ENCODE results near the gene KLHL22.
"Not testable (repeated sequence)": the region's sequence is repeated elsewhere in the genome, so short reads cannot be mapped to it uniquely, and the experiment has no call there.

Gene KLHL22

GRCh38 chr22:20494978-20495860 is at the start of gene KLHL22:
Gene KLHL22 (minus strand): TSS chr22:20495795. CDS start chr22:20489211, 6,584 bp downstream.
- DNase-seq = peak; percentile 14

DNA sequence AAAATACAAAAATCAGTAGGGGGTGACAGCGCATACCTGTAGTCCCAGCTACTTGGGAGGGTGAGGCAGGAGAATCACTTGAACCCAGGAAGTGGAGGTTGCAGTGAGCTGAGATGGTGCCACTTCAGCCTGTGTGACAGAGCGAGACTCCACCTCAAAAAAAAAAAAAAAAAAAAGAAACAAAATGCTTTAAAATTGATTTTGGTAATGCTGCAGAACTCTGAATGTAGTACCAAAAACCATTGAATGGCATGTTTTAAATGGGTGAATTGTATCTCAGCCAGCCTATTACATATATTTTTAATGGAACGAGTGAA is 49.7 kb upstream of the KLHL22 start:
- DNase-seq = not testable (repeated sequence)

DNA sequence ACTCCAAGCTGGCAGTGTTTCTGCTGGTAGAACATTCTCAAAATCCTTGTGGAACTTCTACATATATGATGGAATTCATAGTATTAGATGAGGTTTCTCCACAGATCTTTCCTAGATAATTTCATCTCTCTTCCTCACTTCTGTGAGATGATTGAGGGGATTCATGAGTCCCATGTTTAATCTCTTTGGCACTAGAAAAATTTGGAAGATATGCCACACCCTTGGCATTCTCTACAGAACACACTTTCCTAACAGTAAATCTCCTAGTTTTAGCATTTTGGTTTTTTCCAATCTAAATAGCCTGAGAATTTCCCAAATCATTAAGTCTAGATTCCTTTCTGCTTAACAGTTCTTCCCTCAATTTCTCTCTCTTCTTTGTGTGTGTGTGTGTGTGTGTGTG is 47.1 kb upstream of the KLHL22 start:
- no peak for DNase-seq

DNA sequence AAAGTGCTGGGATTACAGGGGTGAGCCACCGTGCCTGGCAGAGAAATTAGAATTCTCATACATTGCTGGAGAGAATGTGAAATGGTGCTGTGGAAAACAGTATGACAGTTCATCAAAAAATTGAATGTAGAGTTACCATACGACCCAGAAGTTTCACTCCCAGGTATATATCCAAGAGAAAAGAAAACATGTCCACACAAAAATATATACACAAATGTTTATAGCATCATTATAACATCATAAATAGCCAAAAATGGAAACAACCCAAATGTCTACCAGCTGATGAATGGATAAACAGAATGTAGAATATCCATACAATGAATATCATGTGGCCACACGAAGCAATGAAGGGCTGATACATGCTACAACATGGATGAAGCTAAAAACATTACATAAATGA is 46.5 kb upstream of the KLHL22 start:
- DNase-seq = no peak

DNA sequence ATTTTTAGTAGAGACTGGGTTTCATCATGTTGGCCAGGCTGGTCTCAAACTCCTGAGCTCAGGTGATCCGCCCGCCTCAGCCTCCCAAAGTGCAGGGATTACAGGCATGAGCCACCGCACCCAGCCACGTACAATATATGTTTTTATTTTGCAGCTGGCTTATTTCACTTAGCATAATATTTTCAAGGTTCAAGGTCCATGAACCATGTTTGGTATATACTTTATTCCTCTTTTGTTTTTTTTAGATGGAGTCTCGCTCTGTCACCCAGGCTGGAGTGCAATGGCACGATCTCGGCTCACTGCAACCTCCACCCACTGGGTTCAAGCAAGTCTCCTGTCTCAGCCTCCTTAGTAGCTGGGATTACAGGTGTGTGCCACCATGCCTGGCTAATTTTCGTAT is 43.3 kb upstream of the KLHL22 start:
- not testable (repeated sequence) for DNase-seq

DNA sequence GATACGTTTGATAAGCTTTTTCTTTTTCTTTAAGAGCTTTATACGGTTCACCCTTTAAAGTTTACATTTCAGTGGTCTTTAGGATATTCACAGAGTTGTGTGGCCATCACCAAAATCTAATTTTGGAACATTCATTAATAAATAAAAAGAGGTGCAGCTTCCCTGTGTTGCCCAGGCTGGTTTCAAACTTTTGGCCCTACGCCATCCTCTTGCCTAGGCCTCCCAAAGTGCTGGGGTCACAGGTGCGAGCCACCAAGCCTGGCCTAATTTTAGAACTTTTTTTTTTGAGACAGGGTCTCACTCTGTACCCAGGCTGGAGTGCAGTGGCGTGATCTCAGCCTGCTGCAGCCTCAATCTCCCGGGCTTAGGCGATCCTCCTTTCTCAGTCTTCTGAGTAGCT is 42.4 kb upstream of the KLHL22 start:
- DNase-seq = no peak

DNA sequence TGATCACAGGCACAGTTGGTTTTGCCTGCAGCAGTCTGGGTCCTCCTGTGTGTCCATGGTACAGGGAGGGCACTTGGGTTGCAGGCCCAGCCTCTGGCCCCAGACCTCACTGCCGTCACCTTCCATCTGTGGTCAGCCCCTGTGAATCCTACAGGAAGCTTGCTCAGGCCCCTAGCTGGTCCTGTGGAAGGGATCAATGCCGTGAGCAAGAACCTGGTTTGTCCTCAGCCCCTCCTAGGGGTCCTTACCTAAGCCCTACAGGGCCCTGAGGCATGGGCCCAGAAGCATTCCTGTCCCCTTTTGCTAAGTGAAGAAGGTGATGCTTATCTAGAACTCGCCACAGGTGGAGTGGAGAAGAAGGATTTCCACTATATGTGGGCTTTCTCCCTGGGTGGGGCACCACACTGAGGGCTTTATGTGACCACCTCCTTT is 41.7 kb upstream of the KLHL22 start:
- no peak for DNase-seq

DNA sequence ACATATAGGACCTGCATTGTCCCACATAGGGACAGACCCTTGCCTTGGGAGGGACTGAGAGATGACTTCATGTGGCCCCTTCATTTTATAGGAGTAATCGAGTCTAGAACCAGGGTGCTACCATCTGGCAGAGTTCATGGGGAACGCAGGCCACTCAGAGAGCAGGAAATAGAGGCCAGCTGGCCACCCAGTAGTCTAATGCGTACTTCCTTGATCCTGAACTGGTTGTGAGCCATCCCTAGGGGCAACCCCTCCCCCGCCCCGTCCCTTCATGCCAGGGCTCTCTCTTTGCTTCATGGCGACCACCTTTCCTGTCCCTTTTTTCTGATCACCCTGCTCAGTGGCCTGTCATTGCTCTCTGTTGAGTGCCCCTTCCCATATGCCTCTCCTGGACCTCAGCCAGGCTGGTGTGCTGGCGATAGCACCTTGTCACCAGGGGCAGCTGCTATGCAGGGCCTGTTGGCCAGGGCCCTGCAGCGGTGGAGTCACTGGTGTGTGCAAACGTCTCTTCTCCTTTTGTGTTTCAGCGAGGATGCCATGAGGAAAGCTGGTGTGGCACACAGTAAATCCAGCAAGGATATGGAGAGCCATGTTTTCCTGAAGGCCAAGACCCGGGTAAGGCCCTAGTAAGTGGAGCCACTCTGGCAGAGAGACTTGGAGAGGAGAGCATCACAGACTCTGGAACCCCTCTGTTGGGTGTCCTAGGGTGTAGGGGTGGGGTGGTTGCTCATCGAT is 41.2 kb upstream of the KLHL22 start:
- DNase-seq = no peak

DNA sequence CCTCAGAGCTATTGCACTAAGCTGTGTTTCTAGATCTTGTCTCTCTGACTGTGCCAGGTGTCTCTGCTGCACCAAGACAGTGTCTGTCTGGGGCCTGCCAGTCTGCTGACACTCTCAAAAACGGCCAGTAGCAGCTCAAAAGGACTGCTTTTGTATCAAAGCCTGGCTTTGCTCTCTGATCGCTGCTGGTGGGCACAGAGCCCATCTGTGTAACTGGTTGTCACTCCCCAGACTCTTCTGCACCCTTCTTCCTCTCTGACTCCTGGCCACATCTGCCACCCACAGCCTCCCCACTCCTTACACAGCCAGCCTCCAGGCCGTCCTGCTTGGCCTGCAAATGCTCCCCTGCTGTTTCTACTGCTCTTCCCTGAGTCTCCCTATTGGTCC is 38.3 kb upstream of the KLHL22 start:
- DNase-seq = no peak

GRCh38 chr22:20533095-20533878 is 37.7 kb upstream of the KLHL22 start:
- DNase-seq = no peak

- DNase-seq = no peak
Measured at GRCh38 chr22:20532256-20532993, 36.8 kb upstream of the KLHL22 start.

- no peak for DNase-seq
Measured at GRCh38 chr22:20531404-20532201, 36.0 kb upstream of the KLHL22 start.

DNA sequence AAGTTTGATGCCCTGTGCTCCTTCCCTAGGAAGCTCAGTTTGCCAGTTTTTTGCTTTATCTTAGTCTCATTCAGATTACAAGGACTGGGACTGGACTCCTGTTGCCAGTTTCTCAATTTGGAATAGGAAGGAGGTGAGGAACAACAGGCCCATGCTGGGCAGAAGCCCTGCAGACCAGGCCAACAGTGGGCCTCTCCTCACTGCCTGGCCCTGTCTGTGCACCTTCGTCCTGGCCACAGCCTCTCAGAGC is 35.5 kb upstream of the KLHL22 start:
- DNase-seq = no peak

- no peak for DNase-seq
Measured at GRCh38 chr22:20530368-20531153, 35.0 kb upstream of the KLHL22 start.

- DNase-seq = no peak
Measured at GRCh38 chr22:20528405-20528978, 32.9 kb upstream of the KLHL22 start.

DNA sequence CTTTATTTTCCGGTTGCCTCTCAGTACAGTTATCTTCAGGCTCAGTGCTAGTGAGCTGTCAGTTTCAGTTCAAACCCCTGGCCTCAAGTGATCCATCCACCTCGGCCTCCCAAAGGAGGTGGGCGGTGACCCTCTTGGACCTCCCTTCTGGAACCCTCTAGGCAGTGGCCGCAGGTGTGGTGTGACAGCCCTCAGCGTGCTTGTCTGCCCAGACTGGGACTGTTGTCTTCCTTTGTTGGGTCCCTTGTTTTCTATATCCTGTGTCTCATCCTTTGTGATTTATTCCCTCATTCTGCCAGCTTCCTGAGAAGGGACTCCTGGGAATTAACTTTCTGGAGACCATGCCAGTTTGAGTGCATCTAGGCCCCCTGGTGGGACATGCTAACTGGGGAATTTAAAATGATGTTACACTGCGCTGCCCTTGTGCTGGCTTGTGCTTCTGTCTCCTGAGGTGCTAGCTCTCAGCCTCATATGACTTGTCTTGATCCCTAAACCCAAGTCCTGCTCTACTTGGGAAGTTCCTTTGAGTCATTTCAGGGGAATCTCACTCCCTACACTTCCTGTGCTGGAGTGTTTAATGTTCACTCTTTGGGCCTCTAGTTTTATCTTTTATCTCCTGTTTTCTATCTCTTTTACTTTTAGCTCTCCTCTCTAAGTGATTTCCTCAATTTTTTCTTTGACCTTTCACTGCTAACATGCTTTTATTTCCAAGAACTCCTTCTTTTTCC is 31.2 kb upstream of the KLHL22 start:
- DNase-seq = no peak

DNA sequence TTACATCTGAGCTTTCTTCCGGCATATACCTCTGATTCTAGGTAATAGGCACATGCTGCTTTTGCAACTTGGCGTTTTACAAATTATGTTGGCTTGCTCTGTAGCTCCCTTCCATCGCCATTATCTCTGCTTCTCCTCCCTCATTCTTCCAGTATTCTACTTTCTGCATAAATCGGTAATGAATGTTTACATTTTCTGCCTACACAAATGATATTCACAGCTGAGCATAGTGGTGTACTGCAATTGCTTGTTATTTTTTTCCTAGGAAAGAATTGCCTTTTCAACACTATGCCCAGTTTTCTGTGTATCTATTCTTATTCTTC is 30.7 kb upstream of the KLHL22 start:
- no peak for DNase-seq

DNA sequence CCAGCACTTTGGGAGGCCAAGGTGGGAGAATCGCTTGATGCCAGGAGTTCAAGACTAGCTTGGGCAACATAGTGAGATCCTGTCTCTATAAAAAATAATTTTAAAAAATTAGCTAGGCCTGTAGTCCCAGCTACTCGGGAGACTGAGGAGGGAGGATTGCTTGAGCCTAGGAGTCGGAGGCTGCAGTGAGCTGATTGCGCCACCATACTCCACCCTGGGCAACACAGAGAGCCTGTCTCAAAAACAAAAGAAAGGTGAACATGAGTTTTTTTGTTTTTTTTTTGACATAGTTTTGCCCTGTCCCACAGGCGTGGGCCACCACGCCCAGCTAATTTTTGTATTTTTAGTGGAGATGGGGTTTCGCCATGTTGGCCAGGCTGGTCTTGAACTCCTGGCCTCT is 29.5 kb upstream of the KLHL22 start:
- DNase-seq = no peak

GRCh38 chr22:20524004-20524481 is 28.4 kb upstream of the KLHL22 start:
- DNase-seq = peak; percentile 14

All from activated gamma-delta T cell treated with Interleukin-2 at 50 U/mL for 16 hours (primary cell).